HepG2 (cell line): ENCODE measurements around the gene NRP1. TPM values are rescaled to one million over a fixed set of nuclear protein-coding genes. Genes with fewer than 3 reads are reported as not detected.

Experiments
- CENPX ChIP-seq: sonication (generic); formaldehyde crosslinking; IDR thresholded peaks from 2 replicates; pipeline ENCODE4 v1.9.0; 2021; ENCODE audit warnings: mild to moderate bottlenecking, missing genetic modification reagents, moderate library complexity
- CTCF ChIP-seq: sonication (generic); formaldehyde crosslinking; IDR thresholded peaks from 2 replicates; pipeline ENCODE4 v1.5.0; 2020; ENCODE audit warnings: mild to moderate bottlenecking, missing genetic modification reagents, moderate library complexity
- FIP1L1 ChIP-seq: fragments of 200-400 bp; formaldehyde crosslinking; IDR thresholded peaks from 2 replicates; pipeline ENCODE4 v1.6.1; 2018; ENCODE audit warnings: low read depth, mild to moderate bottlenecking, low read length, moderate library complexity, borderline replicate concordance; ENCODE audit not compliant: insufficient read depth
- FOXJ3 ChIP-seq: sonication (generic); formaldehyde crosslinking; IDR thresholded peaks from 2 replicates; pipeline ENCODE4 v1.4.0; 2020; ENCODE audit warnings: missing genetic modification reagents, mild to moderate bottlenecking, borderline replicate concordance
- GATAD2A ChIP-seq: IDR thresholded peaks from 2 replicates; pipeline ENCODE4 v1.6.1; 2016
- HNF4A ChIP-seq: sonication (generic); formaldehyde crosslinking; IDR thresholded peaks from 2 replicates; pipeline ENCODE4 v1.4.0; 2020; ENCODE audit warnings: missing genetic modification reagents
- KDM1A ChIP-seq: IDR thresholded peaks from 2 replicates; pipeline ENCODE4 v1.6.1; 2016; ENCODE audit warnings: missing compliant biosample characterization
- MTA1 ChIP-seq: sonication (generic); formaldehyde crosslinking; IDR thresholded peaks from 2 replicates; pipeline ENCODE4 v1.4.0; 2020; ENCODE audit warnings: missing genetic modification reagents, mild to moderate bottlenecking, borderline replicate concordance
- PAF1 ChIP-seq: IDR thresholded peaks from 2 replicates; pipeline ENCODE4 v1.6.1; 2016; ENCODE audit warnings: missing genetic modification reagents, missing compliant biosample characterization
- PHB2 ChIP-seq: fragments of 450-650 bp; IDR thresholded peaks from 2 replicates; pipeline ENCODE4 v1.6.1; 2018; ENCODE audit not compliant: partially characterized antibody
- SCMH1 ChIP-seq: sonication (generic); formaldehyde crosslinking; IDR thresholded peaks from 2 replicates; pipeline ENCODE4 v1.9.0; 2021; ENCODE audit warnings: missing genetic modification reagents, mild to moderate bottlenecking, borderline replicate concordance
- SUZ12 ChIP-seq: fragments of 150-350 bp; IDR thresholded peaks from 2 replicates; pipeline ENCODE4 v1.6.1; 2014; ENCODE audit warnings: low read depth, low read length
- TBX2 ChIP-seq: sonication (generic); formaldehyde crosslinking; IDR thresholded peaks from 2 replicates; pipeline ENCODE4 v1.5.0; 2020; ENCODE audit warnings: missing genetic modification reagents, mild to moderate bottlenecking, borderline replicate concordance
- ZBTB20 ChIP-seq: sonication (generic); formaldehyde crosslinking; IDR thresholded peaks from 2 replicates; pipeline ENCODE4 v1.8.1; 2023; ENCODE audit warnings: missing genetic modification reagents, low read depth, mild to moderate bottlenecking, borderline replicate concordance
- ZNF180 ChIP-seq: sonication (generic); formaldehyde crosslinking; IDR thresholded peaks from 2 replicates; pipeline ENCODE4 v1.4.0; 2020; ENCODE audit warnings: low read depth, missing genetic modification reagents, borderline replicate concordance
- ZNF331 ChIP-seq: sonication (generic); formaldehyde crosslinking; IDR thresholded peaks from 2 replicates; pipeline ENCODE4 v1.4.0; 2020; ENCODE audit warnings: missing genetic modification reagents
- ZNF451 ChIP-seq: sonication (generic); formaldehyde crosslinking; IDR thresholded peaks from 2 replicates; pipeline ENCODE4 v1.5.0; 2020; ENCODE audit warnings: mild to moderate bottlenecking, missing genetic modification reagents
- ZNF547 ChIP-seq: sonication (generic); formaldehyde crosslinking; IDR thresholded peaks from 2 replicates; pipeline ENCODE4 v1.5.1; 2020; ENCODE audit warnings: mild to moderate bottlenecking, missing genetic modification reagents
- ZNF557 ChIP-seq: sonication (generic); formaldehyde crosslinking; IDR thresholded peaks from 2 replicates; pipeline ENCODE4 v1.4.0; 2020; ENCODE audit warnings: missing genetic modification reagents
- ZUFSP ChIP-seq: sonication (generic); formaldehyde crosslinking; IDR thresholded peaks from 2 replicates; pipeline ENCODE4 v1.9.0; 2021; ENCODE audit warnings: missing genetic modification reagents, mild to moderate bottlenecking, borderline replicate concordance
- ZZZ3 ChIP-seq: sonication (generic); formaldehyde crosslinking; IDR thresholded peaks from 2 replicates; pipeline ENCODE4 v1.4.0; 2020; ENCODE audit warnings: missing genetic modification reagents, mild to moderate bottlenecking, borderline replicate concordance
- polyA plus RNA-seq, 8 experiments: library from polyadenylated mRNA; depleted of rRNA in 3 of 8; stranded (reverse) in 7 of 8; unstranded in 1 of 8; fragments of >200 nt; fragmentation: Illumina TruSeq in 4 of 8; extraction: Trizol in 4 of 8; gene quantifications; 2 replicates each; pipeline versions ENCODE4 v1.2.1 to v1.2.3, GENCODE V29; 2011 to 2016; ENCODE audit warnings: low read depth in 4 of 8, missing spikeins in 1 of 8, mixed read lengths in 1 of 8; ENCODE audit not compliant: insufficient read depth in 1 of 8
- total RNA-seq, 5 experiments: library from RNA; depleted of rRNA; stranded (reverse); fragments of >200 nt; fragmentation: Illumina TruSeq; extraction: Trizol; gene quantifications; 2 replicates each; pipeline ENCODE4 v1.2.3, GENCODE V29; 2016; ENCODE audit warnings: low read depth in 1 of 5
- TF ChIP-seq, protein P1 (sequence below): sonication (generic); formaldehyde crosslinking; IDR thresholded peaks from 2 replicates; pipeline ENCODE4 v1.4.0; 2020; ENCODE audit warnings: mild to moderate bottlenecking, missing genetic modification reagents
- TF ChIP-seq, protein P2 (sequence below): sonication (generic); formaldehyde crosslinking; IDR thresholded peaks from 2 replicates; pipeline ENCODE4 v1.8.0; 2022; ENCODE audit warnings: missing genetic modification reagents, mild to moderate bottlenecking, moderate library complexity, borderline replicate concordance

The NRP1 gene
- total and polyA plus RNA-seq, 2 of the 13 experiments (the other 11 are each of a cell fraction or from before 2014, with no cell fraction given) = 5.3 to 5.8 TPM

DNA sequence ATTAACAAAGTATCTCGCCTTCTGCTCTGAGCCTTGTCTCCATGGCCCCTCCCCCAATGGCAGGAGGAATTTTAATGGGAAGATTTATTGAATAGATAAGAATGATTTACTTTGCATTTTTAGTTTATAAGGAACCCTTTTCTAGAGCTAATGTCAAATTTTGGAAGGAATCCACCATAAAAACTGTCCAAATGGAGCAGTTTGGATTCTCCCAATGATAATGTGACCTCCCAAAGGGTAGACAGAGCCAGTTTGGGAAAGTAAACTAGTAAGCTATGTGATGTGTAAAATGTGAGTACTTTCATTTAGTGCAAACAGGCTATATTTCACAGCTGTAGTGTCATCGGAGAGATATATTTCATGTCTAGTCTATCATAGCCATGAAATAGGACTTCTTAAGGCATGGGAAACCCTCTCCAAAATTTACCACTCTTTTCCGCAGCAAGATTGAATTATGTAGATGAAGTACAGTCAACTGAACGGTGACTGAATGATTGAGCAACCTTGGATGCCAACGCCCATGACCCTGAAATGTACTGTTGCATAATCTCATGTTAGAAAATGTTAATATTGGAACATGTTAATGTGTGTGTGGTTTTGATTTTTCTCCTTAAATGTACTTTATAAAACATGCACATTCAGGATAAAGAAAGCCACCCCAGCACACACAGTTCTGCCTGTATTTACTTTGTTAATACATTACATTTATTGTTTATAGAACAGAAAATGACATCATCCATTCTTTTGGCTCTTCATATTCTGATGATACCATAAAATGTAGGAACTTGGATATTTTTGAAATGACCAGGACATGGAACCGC is 140.6 kb downstream of the NRP1 start (continued):
- TF ChIP-seq CENPX (CRISPR knock-in tag) = no peak
- TF ChIP-seq ZNF180 = no peak
- TF ChIP-seq PHB2 = no peak
- peak; percentile 89 for TF ChIP-seq GATAD2A (CRISPR knock-in tag)
- no peak for TF ChIP-seq FIP1L1
- TF ChIP-seq MTA1 = no peak
- TF ChIP-seq, protein P1, sequence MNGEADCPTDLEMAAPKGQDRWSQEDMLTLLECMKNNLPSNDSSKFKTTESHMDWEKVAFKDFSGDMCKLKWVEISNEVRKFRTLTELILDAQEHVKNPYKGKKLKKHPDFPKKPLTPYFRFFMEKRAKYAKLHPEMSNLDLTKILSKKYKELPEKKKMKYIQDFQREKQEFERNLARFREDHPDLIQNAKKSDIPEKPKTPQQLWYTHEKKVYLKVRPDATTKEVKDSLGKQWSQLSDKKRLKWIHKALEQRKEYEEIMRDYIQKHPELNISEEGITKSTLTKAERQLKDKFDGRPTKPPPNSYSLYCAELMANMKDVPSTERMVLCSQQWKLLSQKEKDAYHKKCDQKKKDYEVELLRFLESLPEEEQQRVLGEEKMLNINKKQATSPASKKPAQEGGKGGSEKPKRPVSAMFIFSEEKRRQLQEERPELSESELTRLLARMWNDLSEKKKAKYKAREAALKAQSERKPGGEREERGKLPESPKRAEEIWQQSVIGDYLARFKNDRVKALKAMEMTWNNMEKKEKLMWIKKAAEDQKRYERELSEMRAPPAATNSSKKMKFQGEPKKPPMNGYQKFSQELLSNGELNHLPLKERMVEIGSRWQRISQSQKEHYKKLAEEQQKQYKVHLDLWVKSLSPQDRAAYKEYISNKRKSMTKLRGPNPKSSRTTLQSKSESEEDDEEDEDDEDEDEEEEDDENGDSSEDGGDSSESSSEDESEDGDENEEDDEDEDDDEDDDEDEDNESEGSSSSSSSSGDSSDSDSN (CRISPR knock-in tag) = no peak
- no peak for TF ChIP-seq ZZZ3 (CRISPR knock-in tag)
- no peak for TF ChIP-seq CTCF (CRISPR knock-in tag)
- TF ChIP-seq ZBTB20 (CRISPR knock-in tag) = no peak
- no peak for TF ChIP-seq ZNF331 (CRISPR knock-in tag)
- no peak for TF ChIP-seq ZNF451 (CRISPR knock-in tag)
- TF ChIP-seq HNF4A (CRISPR knock-in tag) = peak; percentile 43
- TF ChIP-seq KDM1A (CRISPR knock-in tag) = no peak
- peak; percentile 9; the same call in 1 of the 2 replicates for TF ChIP-seq FOXJ3 (CRISPR knock-in tag)
- no peak for TF ChIP-seq TBX2 (CRISPR knock-in tag)
- no peak for TF ChIP-seq ZUFSP
- TF ChIP-seq SCMH1 (CRISPR knock-in tag) = no peak
- TF ChIP-seq PAF1 (CRISPR knock-in tag) = no peak
- TF ChIP-seq SUZ12 = no peak
- TF ChIP-seq ZNF547 (CRISPR knock-in tag) = no peak
- TF ChIP-seq, protein P2, sequence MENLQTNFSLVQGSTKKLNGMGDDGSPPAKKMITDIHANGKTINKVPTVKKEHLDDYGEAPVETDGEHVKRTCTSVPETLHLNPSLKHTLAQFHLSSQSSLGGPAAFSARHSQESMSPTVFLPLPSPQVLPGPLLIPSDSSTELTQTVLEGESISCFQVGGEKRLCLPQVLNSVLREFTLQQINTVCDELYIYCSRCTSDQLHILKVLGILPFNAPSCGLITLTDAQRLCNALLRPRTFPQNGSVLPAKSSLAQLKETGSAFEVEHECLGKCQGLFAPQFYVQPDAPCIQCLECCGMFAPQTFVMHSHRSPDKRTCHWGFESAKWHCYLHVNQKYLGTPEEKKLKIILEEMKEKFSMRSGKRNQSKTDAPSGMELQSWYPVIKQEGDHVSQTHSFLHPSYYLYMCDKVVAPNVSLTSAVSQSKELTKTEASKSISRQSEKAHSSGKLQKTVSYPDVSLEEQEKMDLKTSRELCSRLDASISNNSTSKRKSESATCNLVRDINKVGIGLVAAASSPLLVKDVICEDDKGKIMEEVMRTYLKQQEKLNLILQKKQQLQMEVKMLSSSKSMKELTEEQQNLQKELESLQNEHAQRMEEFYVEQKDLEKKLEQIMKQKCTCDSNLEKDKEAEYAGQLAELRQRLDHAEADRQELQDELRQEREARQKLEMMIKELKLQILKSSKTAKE = no peak
- no peak for TF ChIP-seq ZNF557
